ENCODE results near the gene ZNF423.
"Not testable (repeated sequence)": the region's sequence is repeated elsewhere in the genome, so short reads cannot be mapped to it uniquely, and the experiment has no call there.

Gene ZNF423

GRCh38 chr16:49690778-49691177, 165.1 kb downstream of the ZNF423 start:
- no peak for DNase-seq

- DNase-seq = no peak
These were observed 167.7 kb downstream of the ZNF423 start for GRCh38 chr16:49688036-49688697.

GRCh38 chr16:49687476-49688002, 168.4 kb downstream of the ZNF423 start:
- no peak for DNase-seq

- no peak for DNase-seq
These were observed 171.2 kb downstream of the ZNF423 start for GRCh38 chr16:49684696-49685095.

- no peak for DNase-seq
These were observed 173.2 kb downstream of the ZNF423 start for GRCh38 chr16:49682577-49683165.

- no peak for DNase-seq
These were observed 174.6 kb downstream of the ZNF423 start for GRCh38 chr16:49681217-49681883.

- DNase-seq = no peak
These were observed 176.8 kb downstream of the ZNF423 start for GRCh38 chr16:49679095-49679494.

GRCh38 chr16:49677661-49678060, 178.3 kb downstream of the ZNF423 start:
- DNase-seq = not testable (repeated sequence)

- DNase-seq = no peak
These were observed 180.5 kb downstream of the ZNF423 start for GRCh38 chr16:49675413-49675812.

GRCh38 chr16:49674990-49675389, 180.9 kb downstream of the ZNF423 start:
- DNase-seq = no peak

- DNase-seq = no peak
These were observed 181.5 kb downstream of the ZNF423 start for GRCh38 chr16:49674351-49674851.

GRCh38 chr16:49673442-49673841, 182.5 kb downstream of the ZNF423 start:
- DNase-seq = no peak

- no peak for DNase-seq
These were observed 183.2 kb downstream of the ZNF423 start for GRCh38 chr16:49672753-49673152.

- no peak for DNase-seq
These were observed 184.6 kb downstream of the ZNF423 start for GRCh38 chr16:49671333-49671732.

- no peak for DNase-seq
These were observed 185.3 kb downstream of the ZNF423 start for GRCh38 chr16:49670627-49671026.

GRCh38 chr16:49665482-49666230, 190.3 kb downstream of the ZNF423 start:
- DNase-seq = no peak

GRCh38 chr16:49664221-49665215, 191.4 kb downstream of the ZNF423 start:
- DNase-seq = no peak

- DNase-seq = no peak
These were observed 192.5 kb downstream of the ZNF423 start for GRCh38 chr16:49663081-49664065.

GRCh38 chr16:49662569-49662968, 193.3 kb downstream of the ZNF423 start:
- DNase-seq = no peak

GRCh38 chr16:49661465-49662187, 194.3 kb downstream of the ZNF423 start:
- DNase-seq = no peak

Data from stimulated activated CD4-positive, alpha-beta T cell treated with anti-CD3 and anti-CD28 coated beads, Interleukin-4, amount 100 ng/mL, for 1 hour (primary cell).